Gastrocnemius medialis (tissue), 4 donors: ENCODE results near the gene LRRC4C. TPM values are rescaled to one million over a fixed set of nuclear protein-coding genes. Genes with fewer than 3 reads are reported as not detected.

Experiments
- ATAC-seq, 2 donors: fragments of 150-250 bp; one replicate each; pipeline ENCODE4 v1.9.1; 2016
- DNase-seq, 2 donors: peaks; one replicate each; pipeline ENCODE4 v3.0.0-alpha.2; 2019
- H3K27ac ChIP-seq, 4 donors: fragments of 200-600 bp; sonication (generic); 1 replicate in 1 of 4; 2 replicates in 3 of 4; pipeline ENCODE4 v1.5.1; 2016 to 2018; ENCODE audit warnings: mild to moderate bottlenecking in 2 of 4, moderate library complexity in 1 of 4
- H3K27me3 ChIP-seq, 3 donors: fragments of 200-600 bp; sonication (generic) in 2 of 3; 1 replicate in 1 of 3; 2 replicates in 2 of 3; pipeline versions ENCODE4 v1.5.1 to v1.6.0; 2016 to 2019; ENCODE audit warnings: mild to moderate bottlenecking in 1 of 3, moderate library complexity in 1 of 3
- H3K36me3 ChIP-seq, 2 donors: fragments of 200-600 bp; sonication (generic) in 1 of 2; one replicate each; pipeline ENCODE4 v1.5.1; 2017 to 2018
- H3K4me1 ChIP-seq, 2 donors: fragments of 200-600 bp; sonication (generic) in 1 of 2; one replicate each; pipeline ENCODE4 v1.5.1; 2016 to 2017; ENCODE audit warnings: mild to moderate bottlenecking in 2 of 2
- H3K4me3 ChIP-seq, 4 donors: fragments of 200-600 bp; sonication (generic) in 3 of 4; 1 replicate in 1 of 4; 2 replicates in 3 of 4; pipeline ENCODE4 v1.5.1; 2016 to 2019; ENCODE audit warnings: mild to moderate bottlenecking in 2 of 4
- H3K9me3 ChIP-seq, 3 donors: fragments of 200-600 bp; sonication (generic) in 2 of 3; 1 replicate in 1 of 3; 2 replicates in 2 of 3; pipeline ENCODE4 v1.5.1; 2016 to 2019
- CTCF ChIP-seq, 5 experiments: fragments of 450-650 bp in 3 of 5; fragments of 200-600 bp in 2 of 5; sonication (generic) in 2 of 5; IDR thresholded peaks in 4 of 5; conservative IDR thresholded peaks in 1 of 5; 1 replicate in 4 of 5; 2 replicates in 1 of 5; pipeline ENCODE4 v1.5.1; 2016 to 2019; ENCODE audit warnings: antibody characterized with exemption in 5 of 5, mild to moderate bottlenecking in 3 of 5, moderate library complexity in 3 of 5
- POLR2A ChIP-seq, 2 donors: fragments of 450-650 bp; IDR thresholded peaks; one replicate each; pipeline ENCODE4 v1.6.1; 2017; ENCODE audit warnings: antibody characterized with exemption in 2 of 2, mild to moderate bottlenecking in 2 of 2, moderate library complexity in 2 of 2
- in situ Hi-C, 4 donors: fragments of 200-750 bp; cut with MboI; loops; one replicate each; pipeline versions ENCODE4 v1.15.0 to v1.8.0; 2017; ENCODE audit warnings: low sequenced_read_pairs in 4 of 4
- intact Hi-C: fragments of 100-400 bp; cut with DNase I; formaldehyde crosslinking; loops from one replicate; pipeline ENCODE4 v1.15.1; 2023; ENCODE audit warnings: low total_unique reads
- total RNA-seq, 4 donors: library from RNA; depleted of rRNA; stranded (reverse); fragments of >200 nt; gene quantifications; one replicate each; pipeline versions ENCODE4 v1.1.0 to v1.2.3, GENCODE V29; 2016

The LRRC4C gene
- total RNA-seq, 4 donors from 2014 or later = 0.15 to 0.59 (median 0.24) TPM; not detected in 1

DNA sequence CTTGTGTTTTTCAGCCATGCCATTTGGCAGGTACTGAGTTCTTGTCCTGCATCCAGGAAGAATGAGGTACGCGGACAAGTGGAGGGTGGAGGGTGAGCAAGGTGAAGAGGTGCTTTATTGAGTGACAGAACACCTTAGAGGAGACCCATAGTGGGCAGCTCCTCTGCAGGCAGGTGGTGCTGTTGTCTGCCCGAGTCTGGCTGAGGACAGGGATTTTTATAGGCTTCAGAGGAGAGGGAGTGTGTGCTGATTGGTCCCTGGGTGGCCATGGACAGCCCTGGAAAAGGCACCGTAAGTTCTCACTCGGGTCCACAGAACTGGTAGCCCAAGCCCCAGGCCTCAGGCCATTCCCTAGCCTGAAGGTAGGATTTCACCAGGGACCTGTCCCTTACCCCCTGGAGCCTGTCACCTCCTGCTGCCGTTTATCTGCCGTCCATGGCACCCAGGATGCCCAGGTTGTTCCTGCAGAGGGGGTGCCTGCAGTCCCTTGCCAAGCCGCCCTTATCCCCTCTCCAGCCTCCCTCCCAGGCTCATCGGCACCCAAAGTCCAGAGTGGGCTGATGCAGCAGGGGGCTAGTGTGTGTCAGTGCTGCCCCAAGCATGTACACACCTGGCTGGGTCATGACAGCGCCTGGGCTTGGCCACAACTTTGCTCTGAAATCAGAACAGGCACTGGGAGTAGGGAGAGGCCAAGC, 213.6 kb downstream of the LRRC4C start:
- Histone ChIP-seq H3K4me1 (no peaks in the 10 kb centered on the region), H3K27me3 (no peaks in the 10 kb centered on the region), H3K36me3 (no peaks in the 10 kb centered on the region), H3K4me3 (no peak overlapping the region), H3K27ac (no peak overlapping the region), H3K9me3 (no peaks in the 10 kb centered on the region)
- DNase-seq = no peak
- ATAC-seq = no peak
- intact Hi-C loops = no loop called here
- in situ Hi-C loops = no loop called here
- TF ChIP-seq CTCF (IDR thresholded peaks at IDR 0.05 in 4 of 5, conservative IDR thresholded peaks at IDR 0.05 in 1 of 5) (no peak), POLR2A (IDR thresholded peaks at IDR 0.05) (no peak)

- H3K27ac ChIP-seq = no peak overlapping the region
- H3K4me3 ChIP-seq = no peak overlapping the region
- ATAC-seq = no peak
- intact Hi-C loops = no loop called here
- no peaks in the 10 kb centered on the region for H3K27me3 ChIP-seq
- H3K9me3 ChIP-seq = no peaks in the 10 kb centered on the region
- H3K36me3 ChIP-seq = no peaks in the 10 kb centered on the region
- no peak for DNase-seq
- TF ChIP-seq CTCF (IDR thresholded peaks at IDR 0.05 in 4 of 5, conservative IDR thresholded peaks at IDR 0.05 in 1 of 5) (no peak), POLR2A (IDR thresholded peaks at IDR 0.05) (no peak)
- in situ Hi-C loops = no loop called here
- no peaks in the 10 kb centered on the region for H3K4me1 ChIP-seq
Measured at GRCh38 chr11:41245184-41245583, 214.3 kb downstream of the LRRC4C start.

- Histone ChIP-seq H3K4me3 (no peak overlapping the region), H3K27me3 (no peaks in the 10 kb centered on the region), H3K4me1 (no peaks in the 10 kb centered on the region), H3K36me3 (no peaks in the 10 kb centered on the region), H3K9me3 (no peaks in the 10 kb centered on the region), H3K27ac (no peak overlapping the region)
- no peak for ATAC-seq
- DNase-seq = no peak
- TF ChIP-seq CTCF (IDR thresholded peaks at IDR 0.05 in 4 of 5, conservative IDR thresholded peaks at IDR 0.05 in 1 of 5) (no peak), POLR2A (IDR thresholded peaks at IDR 0.05) (no peak)
- in situ Hi-C loops (no loop called here), intact Hi-C loops (no loop called here)
Measured at GRCh38 chr11:41237382-41237781, 222.1 kb downstream of the LRRC4C start.

DNA sequence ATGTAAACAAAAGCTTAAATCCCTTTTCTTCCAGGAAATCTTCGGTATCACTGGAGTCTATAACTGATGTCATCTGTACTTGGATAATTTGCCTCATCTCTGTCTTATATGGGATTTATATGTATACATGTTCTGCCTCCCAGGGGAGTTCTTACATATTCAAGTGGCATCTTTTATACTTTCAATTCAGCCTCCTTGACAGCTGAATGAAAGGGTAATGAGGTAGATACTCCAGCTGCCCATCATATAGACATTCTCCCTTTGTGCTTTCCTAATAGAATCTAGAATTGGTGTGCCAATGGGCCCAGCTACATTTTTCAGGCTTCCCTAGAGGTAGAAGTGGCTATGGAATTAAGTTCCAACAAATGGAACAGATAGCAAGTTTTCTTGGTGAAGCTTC, 223.8 kb downstream of the LRRC4C start:
- H3K27me3 ChIP-seq = no peaks in the 10 kb centered on the region
- no peaks in the 10 kb centered on the region for H3K4me1 ChIP-seq
- TF ChIP-seq CTCF (IDR thresholded peaks at IDR 0.05 in 4 of 5, conservative IDR thresholded peaks at IDR 0.05 in 1 of 5) (no peak), POLR2A (IDR thresholded peaks at IDR 0.05) (no peak)
- no peak for ATAC-seq
- intact Hi-C loops = no loop called here
- no peaks in the 10 kb centered on the region for H3K9me3 ChIP-seq
- no peak for DNase-seq
- H3K4me3 ChIP-seq = no peak overlapping the region
- in situ Hi-C loops = no loop called here
- no peak overlapping the region for H3K27ac ChIP-seq
- H3K36me3 ChIP-seq = no peaks in the 10 kb centered on the region
